K562 (cell line): ENCODE measurements around the gene PLEKHG4B. TPM values are rescaled to one million over a fixed set of nuclear protein-coding genes. Genes with fewer than 3 reads are reported as not detected.

Experiments used
- ATAC-seq: fragments of 200-7000 bp; cut with Tn5 transposase; 3 replicates; pipeline ENCODE4 v1.9.1; 2020; ENCODE audit warnings: moderate library complexity
- BruUV-seq: library from RNA; stranded (reverse); fragments of 400-500 nt; replicated peaks from 2 replicates; lab custom pipeline; 2021; lab: Mats Ljungman, UMichigan
- CTCF ChIA-PET: fragments of 300-600 bp; formaldehyde crosslinking; extraction: SDS; loops from one replicate; lab custom pipeline; 2021; ENCODE audit warnings: low intra/inter-chr PET ratio; lab: Yijun Ruan, JAX
- POLR2A ChIA-PET: fragments of 300-600, 350-650 bp; sonication (Branson Sonifier 250); formaldehyde crosslinking; extraction: SDS; loops from one replicate; lab custom pipeline; 2021; ENCODE audit warnings: antibody characterized with exemption, inconsistent platforms; lab: Yijun Ruan, JAX
- DNase-seq, 4 experiments: peaks; one replicate each; pipeline versions ENCODE4 v3.0.0 to v3.0.0-alpha.2; 2011 to 2018; ENCODE audit warnings: low spot score in 3 of 4, mixed read lengths in 3 of 4; ENCODE audit errors: extremely low read depth in 1 of 4
- FAIRE-seq: peaks from 2 replicates; lab custom pipeline; 2011; peaks lifted over from hg19 to GRCh38; lab: Jason Lieb, UNC
- H2AFZ ChIP-seq: 2 replicates; pipeline ENCODE4 v1.6.0; 2011; ENCODE audit warnings: low read depth, low read length, control low read depth, inconsistent platforms
- H3K27ac ChIP-seq: fragments of 200-600 bp; 3 replicates; pipeline ENCODE4 v1.8.0; 2011; ENCODE audit warnings: low read depth, mild to moderate bottlenecking, control low read depth, inconsistent platforms, low read length, moderate library complexity, mixed read lengths; ENCODE audit errors: extremely low read depth
- H3K27me3 ChIP-seq, 2 experiments: fragments of 300-600 bp in 1 of 2; 2 replicates in 1 of 2; 3 replicates in 1 of 2; pipeline versions ENCODE4 v1.6.0 to v1.8.0; 2011; ENCODE audit warnings: inconsistent platforms in 2 of 2, low read length in 2 of 2, mild to moderate bottlenecking in 1 of 2, mixed read lengths in 1 of 2, moderate library complexity in 1 of 2; ENCODE audit not compliant: control insufficient read depth in 2 of 2, insufficient read depth in 2 of 2
- H3K36me3 ChIP-seq: fragments of 300-600 bp; 3 replicates; pipeline ENCODE4 v1.8.0; 2011; ENCODE audit warnings: mild to moderate bottlenecking, low read length, inconsistent platforms; ENCODE audit not compliant: control insufficient read depth, insufficient read depth
- H3K4me1 ChIP-seq, 2 experiments: fragments of 200-600 bp in 1 of 2; replicated peaks in 1 of 2; 2 replicates in 1 of 2; 3 replicates in 1 of 2; pipeline versions ENCODE4 v1.5.1 to v1.8.0; 2011; ENCODE audit warnings: inconsistent platforms in 2 of 2, low read length in 2 of 2, mild to moderate bottlenecking in 1 of 2, mixed read lengths in 1 of 2, moderate library complexity in 1 of 2; ENCODE audit not compliant: control insufficient read depth in 2 of 2, insufficient read depth in 2 of 2
- H3K4me2 ChIP-seq: 2 replicates; pipeline ENCODE4 v1.6.1; 2011; ENCODE audit warnings: low read length, control low read depth, inconsistent platforms, mixed read lengths; ENCODE audit not compliant: insufficient read depth
- H3K4me3 ChIP-seq: fragments of 200-600 bp; sonication (generic), shearing (Covaris generic); 2 replicates; pipeline ENCODE4 v1.5.1; 2016; ENCODE audit warnings: control low read depth, inconsistent platforms
- H3K79me2 ChIP-seq: fragments of 200-600 bp; 3 replicates; pipeline ENCODE4 v1.8.0; 2011; ENCODE audit warnings: low read length, inconsistent platforms; ENCODE audit not compliant: control insufficient read depth, insufficient read depth
- H3K9ac ChIP-seq, 2 experiments: 2 replicates each; pipeline versions ENCODE4 v1.6.0 to v1.6.1; 2011; ENCODE audit warnings: low read depth in 2 of 2, low read length in 2 of 2, control low read depth in 1 of 2, inconsistent platforms in 1 of 2, mild to moderate bottlenecking in 1 of 2, mixed read lengths in 1 of 2; ENCODE audit not compliant: insufficient read depth in 1 of 2
- H3K9me1 ChIP-seq: one replicate; pipeline ENCODE4 v1.6.0; 2011; ENCODE audit warnings: inconsistent platforms, mild to moderate bottlenecking, low read length, moderate library complexity; ENCODE audit not compliant: control insufficient read depth, insufficient read depth
- H3K9me3 ChIP-seq: replicated peaks from 2 replicates; pipeline ENCODE4 v1.5.1; 2011; ENCODE audit warnings: low read depth, low read length, inconsistent platforms; ENCODE audit not compliant: control insufficient read depth, insufficient read depth
- H4K20me1 ChIP-seq: replicated peaks from 2 replicates; pipeline ENCODE4 v1.6.1; 2011; ENCODE audit warnings: low read length, inconsistent platforms, mixed read lengths; ENCODE audit not compliant: control insufficient read depth, insufficient read depth
- ATF2 ChIP-seq: sonication (generic); formaldehyde crosslinking; IDR thresholded peaks from 2 replicates; pipeline ENCODE4 v1.8.1; 2022; ENCODE audit warnings: missing genetic modification reagents
- ATF3 ChIP-seq, 2 experiments: fragments of 450-650 bp in 1 of 2; sonication (generic) in 1 of 2; formaldehyde crosslinking in 1 of 2; IDR thresholded peaks in 1 of 2; conservative IDR thresholded peaks in 1 of 2; 2 replicates each; pipeline versions ENCODE4 v1.6.1 to v1.8.1; 2016 to 2023; ENCODE audit warnings: mild to moderate bottlenecking in 2 of 2, moderate library complexity in 2 of 2, inconsistent platforms in 1 of 2, missing genetic modification reagents in 1 of 2
- BRCA1 ChIP-seq, 2 experiments: fragments of 450-650 bp in 1 of 2; sonication (generic) in 1 of 2; formaldehyde crosslinking in 1 of 2; IDR thresholded peaks; 2 replicates each; pipeline versions ENCODE4 v1.5.0 to v1.6.1; 2017 to 2020; ENCODE audit warnings: mild to moderate bottlenecking in 1 of 2, missing genetic modification reagents in 1 of 2
- ELF4 ChIP-seq: fragments of 450-650 bp; formaldehyde crosslinking; IDR thresholded peaks from 2 replicates; pipeline ENCODE4 v1.4.0; 2022; ENCODE audit warnings: missing genetic modification characterization
- EWSR1 ChIP-seq: fragments of 450-650 bp; IDR thresholded peaks from 2 replicates; pipeline ENCODE4 v1.6.1; 2018; ENCODE audit warnings: borderline replicate concordance, mild to moderate bottlenecking, low read depth, moderate library complexity; ENCODE audit not compliant: partially characterized antibody
- FOXO4 ChIP-seq: fragments of 450-650 bp; formaldehyde crosslinking; IDR thresholded peaks from 2 replicates; pipeline ENCODE4 v1.4.0; 2020; ENCODE audit warnings: mild to moderate bottlenecking, moderate library complexity
- GMEB1 ChIP-seq: fragments of 250-450 bp; sonication (Bioruptor Pico); IDR thresholded peaks from 2 replicates; pipeline ENCODE4 v1.4.0; 2020; ENCODE audit warnings: mild to moderate bottlenecking
- ILK ChIP-seq: fragments of 450-650 bp; IDR thresholded peaks from 2 replicates; pipeline ENCODE4 v1.6.1; 2016; ENCODE audit warnings: missing genetic modification characterization, low read depth, mild to moderate bottlenecking, missing compliant biosample characterization, moderate library complexity, borderline replicate concordance
- MBD2 ChIP-seq: sonication (generic); IDR thresholded peaks from 2 replicates; pipeline ENCODE4 v1.6.1; 2016; ENCODE audit warnings: low read depth, borderline replicate concordance
- MTA3 ChIP-seq: fragments of 450-650 bp; formaldehyde crosslinking; IDR thresholded peaks from 2 replicates; pipeline ENCODE4 v1.6.1; 2017; ENCODE audit warnings: mild to moderate bottlenecking, borderline replicate concordance
- PML ChIP-seq: IDR thresholded peaks from 2 replicates; pipeline ENCODE4 v1.6.1; 2012; ENCODE audit warnings: low read length, inconsistent platforms
- PTRF ChIP-seq: fragments of 450-650 bp; IDR thresholded peaks from 2 replicates; pipeline ENCODE4 v1.6.1; 2016; ENCODE audit warnings: mild to moderate bottlenecking, missing genetic modification characterization, missing compliant biosample characterization
- SREBF1 ChIP-seq: fragments of 150-350 bp; IDR thresholded peaks from 2 replicates; pipeline ENCODE4 v1.6.1; 2014; ENCODE audit warnings: antibody characterized with exemption, low read depth, low read length, borderline replicate concordance
- SREBF2 ChIP-seq: sonication (generic); formaldehyde crosslinking; IDR thresholded peaks from 2 replicates; pipeline ENCODE4 v1.4.0; 2020; ENCODE audit warnings: mild to moderate bottlenecking, missing genetic modification reagents
- TCF15 ChIP-seq: fragments of 250-450 bp; sonication (Bioruptor Pico); IDR thresholded peaks from 2 replicates; pipeline ENCODE4 v1.8.0; 2022; ENCODE audit warnings: moderate library complexity, mild to moderate bottlenecking, inconsistent platforms
- ZNF584 ChIP-seq: fragments of 200-800 bp; sonication (Bioruptor generic); IDR thresholded peaks from 2 replicates; pipeline ENCODE4 v1.6.1; 2016; ENCODE audit warnings: low read depth, mild to moderate bottlenecking, missing genetic modification characterization, missing compliant biosample characterization
- WGBS: fragments of 100-300 bp; shearing (Covaris generic); methylation state at CpG from one replicate; pipeline ENCODE4 v1.1.6; 2016; ENCODE audit warnings: low coverage, mixed read lengths; ENCODE audit not compliant: insufficient coverage; ENCODE audit errors: missing lambda C conversion rate; 5-methylcytosine and 5-hydroxymethylcytosine counted together
- in situ Hi-C: fragments of 300-500 bp; cut with MboI; formaldehyde crosslinking; loops from 4 replicates; pipeline ENCODE4 v1.15.0; 2018; ENCODE audit warnings: inconsistent platforms, mixed read lengths
- intact Hi-C: fragments of 100-400 bp; cut with micrococcal nuclease; formaldehyde crosslinking; loops from 2 replicates; pipeline ENCODE4 v1.14.2; 2022
- polyA plus RNA-seq, 8 experiments: library from polyadenylated mRNA; depleted of rRNA in 4 of 8; stranded (reverse) in 5 of 8; unstranded in 3 of 8; fragments of >200 nt; fragmentation: Nextera tagmentation in 2 of 8; fragmentation: Illumina TruSeq in 1 of 8; extraction: Ambion mirVana in 2 of 8; extraction: Trizol in 1 of 8; gene quantifications; 2 replicates each; pipeline versions ENCODE4 v1.2.1 to v1.2.3, GENCODE V29; 2011 to 2014; ENCODE audit warnings: inconsistent platforms in 1 of 8, missing spikeins in 1 of 8
- total RNA-seq, 7 experiments: library from RNA; depleted of rRNA in 6 of 7; stranded (reverse); fragments of >200 nt in 6 of 7; fragmentation: Illumina TruSeq in 2 of 7; extraction: Trizol in 2 of 7; gene quantifications; 2 replicates each; pipeline versions ENCODE4 v1.2.1 to v1.2.3, GENCODE V29; 2011 to 2021; ENCODE audit warnings: low replicate concordance in 1 of 7

PLEKHG4B gene
- total and polyA plus RNA-seq, 9 of the 15 experiments (the other 6 are each of a cell fraction or from before 2014, with no cell fraction given), result 0.02 TPM; not detected in 8

- DNase-seq (no peak), FAIRE-seq (no peak), ATAC-seq (no peak; the same call in 2 of the 3 replicates)
- CTCF ChIA-PET, result interaction anchor here (0.8 kb wide), 1 partner anchor 12 kb away, joined by 3 read pairs; no protein-coding TSS in a partner anchor
- Histone ChIP-seq H3K27me3 (no peaks in the 10 kb centered on the region), H3K36me3 (peaks cover 91% of the 10 kb centered on the region), H2AFZ (no peak overlapping the region), H3K9ac (peak overlapping the region in 1 of 2 experiments; percentile 14; a peak in 1 of 4 replicates), H3K79me2 (no peaks in the 10 kb centered on the region), H4K20me1 (no peaks in the 10 kb centered on the region), H3K27ac (no peak overlapping the region), H3K9me3 (no peaks in the 10 kb centered on the region), H3K4me2 (no peak overlapping the region), H3K4me1 (no peaks in the 10 kb centered on the region), H3K9me1 (no peaks in the 10 kb centered on the region), H3K4me3 (no peak overlapping the region)
- in situ Hi-C loops, result no loop called here
- BruUV-seq, result no TSS peak
- POLR2A ChIA-PET, result interaction anchor here (0.7 to 1.7 kb wide), 3 partner anchors 9 to 186 kb away, joined by 3 to 7 read pairs (median 4); no protein-coding TSS in a partner anchor
- WGBS, result 86% methylated on average over 13 of the region's 13 CpGs
- intact Hi-C loops, result no loop called here
- no peak for TF ChIP-seq MTA3
- TF ChIP-seq ELF4 (CRISPR knock-in tag), result no peak
- TF ChIP-seq BRCA1 (IDR thresholded peaks at IDR 0.05), result no peak
- TF ChIP-seq BRCA1 (CRISPR knock-in tag; IDR thresholded peaks at IDR 0.05), result no peak
- TF ChIP-seq TCF15 (CRISPR knock-in tag), result no peak
- TF ChIP-seq ILK, result no peak
- TF ChIP-seq ATF3 (IDR thresholded peaks at IDR 0.05), result no peak
- no peak for TF ChIP-seq ATF3 (CRISPR knock-in tag; conservative IDR thresholded peaks at IDR 0.05)
- TF ChIP-seq SREBF2, result no peak
- no peak for TF ChIP-seq ATF2 (CRISPR knock-in tag)
- no peak for TF ChIP-seq PML
- no peak for TF ChIP-seq MBD2
- no peak for TF ChIP-seq FOXO4 (CRISPR knock-in tag)
- no peak for TF ChIP-seq EWSR1
- no peak for TF ChIP-seq ZNF584 (CRISPR knock-in tag)
- no peak for TF ChIP-seq GMEB1 (CRISPR knock-in tag)
- no peak for TF ChIP-seq PTRF (tag)
- no peak for TF ChIP-seq SREBF1
Measured at GRCh38 chr5:231661-232060, 139.7 kb downstream of the PLEKHG4B start.
